Liver (tissue), 3 donors: ENCODE results near the gene TFF2.

Experiments used
- EGR1 ChIP-seq, 2 donors: IDR thresholded peaks; 2 replicates each; pipeline ENCODE4 v1.6.1; 2016 to 2018; ENCODE audit warnings: antibody characterized with exemption in 2 of 2, low read depth in 2 of 2
- FOXA1 ChIP-seq: IDR thresholded peaks from 2 replicates; pipeline ENCODE4 v1.6.1; 2016; ENCODE audit warnings: antibody characterized with exemption
- GABPA ChIP-seq, 2 donors: IDR thresholded peaks in 1 of 2; conservative IDR thresholded peaks in 1 of 2; 2 replicates each; pipeline ENCODE4 v1.6.1; 2016; ENCODE audit warnings: antibody characterized with exemption in 2 of 2, mild to moderate bottlenecking in 1 of 2, moderate library complexity in 1 of 2
- RAD21 ChIP-seq, 2 donors: IDR thresholded peaks; 2 replicates each; pipeline ENCODE4 v1.6.1; 2016; ENCODE audit warnings: antibody characterized with exemption in 2 of 2, mild to moderate bottlenecking in 2 of 2
- YY1 ChIP-seq: IDR thresholded peaks from 2 replicates; pipeline ENCODE4 v1.6.1; 2016; ENCODE audit warnings: antibody characterized with exemption, mild to moderate bottlenecking
- TF ChIP-seq, protein P1 (sequence below): fragments of 150-350 bp; IDR thresholded peaks from 2 replicates; pipeline ENCODE4 v1.5.1; 2017; ENCODE audit warnings: improper control_type of control experiment, low read depth, low read length; ENCODE audit not compliant: missing input control
- donor health status: healthy.
- donor health status: healthy.

- TF ChIP-seq RAD21 (IDR thresholded peaks at IDR 0.05), result no peak
- TF ChIP-seq, protein P1, sequence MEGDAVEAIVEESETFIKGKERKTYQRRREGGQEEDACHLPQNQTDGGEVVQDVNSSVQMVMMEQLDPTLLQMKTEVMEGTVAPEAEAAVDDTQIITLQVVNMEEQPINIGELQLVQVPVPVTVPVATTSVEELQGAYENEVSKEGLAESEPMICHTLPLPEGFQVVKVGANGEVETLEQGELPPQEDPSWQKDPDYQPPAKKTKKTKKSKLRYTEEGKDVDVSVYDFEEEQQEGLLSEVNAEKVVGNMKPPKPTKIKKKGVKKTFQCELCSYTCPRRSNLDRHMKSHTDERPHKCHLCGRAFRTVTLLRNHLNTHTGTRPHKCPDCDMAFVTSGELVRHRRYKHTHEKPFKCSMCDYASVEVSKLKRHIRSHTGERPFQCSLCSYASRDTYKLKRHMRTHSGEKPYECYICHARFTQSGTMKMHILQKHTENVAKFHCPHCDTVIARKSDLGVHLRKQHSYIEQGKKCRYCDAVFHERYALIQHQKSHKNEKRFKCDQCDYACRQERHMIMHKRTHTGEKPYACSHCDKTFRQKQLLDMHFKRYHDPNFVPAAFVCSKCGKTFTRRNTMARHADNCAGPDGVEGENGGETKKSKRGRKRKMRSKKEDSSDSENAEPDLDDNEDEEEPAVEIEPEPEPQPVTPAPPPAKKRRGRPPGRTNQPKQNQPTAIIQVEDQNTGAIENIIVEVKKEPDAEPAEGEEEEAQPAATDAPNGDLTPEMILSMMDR, result no peak
- no peak for TF ChIP-seq EGR1 (IDR thresholded peaks at IDR 0.05; ENCODE audit: low read depth in 2 of 2)
- TF ChIP-seq GABPA (IDR thresholded peaks at IDR 0.05 in 1 of 2, conservative IDR thresholded peaks at IDR 0.05 in 1 of 2), result no peak
- TF ChIP-seq YY1, result no peak
- TF ChIP-seq FOXA1, result no peak
Measured at GRCh38 chr21:42367367-42368165, 16.8 kb upstream of the TFF2 start.
